ENCODE measurements around the gene MYO9A. TPM values are rescaled to one million over a fixed set of nuclear protein-coding genes. Genes with fewer than 3 reads are reported as not detected.

The MYO9A gene
- total RNA-seq, 2 donors from 2014 or later: 34.9 to 36.4 TPM

DNA sequence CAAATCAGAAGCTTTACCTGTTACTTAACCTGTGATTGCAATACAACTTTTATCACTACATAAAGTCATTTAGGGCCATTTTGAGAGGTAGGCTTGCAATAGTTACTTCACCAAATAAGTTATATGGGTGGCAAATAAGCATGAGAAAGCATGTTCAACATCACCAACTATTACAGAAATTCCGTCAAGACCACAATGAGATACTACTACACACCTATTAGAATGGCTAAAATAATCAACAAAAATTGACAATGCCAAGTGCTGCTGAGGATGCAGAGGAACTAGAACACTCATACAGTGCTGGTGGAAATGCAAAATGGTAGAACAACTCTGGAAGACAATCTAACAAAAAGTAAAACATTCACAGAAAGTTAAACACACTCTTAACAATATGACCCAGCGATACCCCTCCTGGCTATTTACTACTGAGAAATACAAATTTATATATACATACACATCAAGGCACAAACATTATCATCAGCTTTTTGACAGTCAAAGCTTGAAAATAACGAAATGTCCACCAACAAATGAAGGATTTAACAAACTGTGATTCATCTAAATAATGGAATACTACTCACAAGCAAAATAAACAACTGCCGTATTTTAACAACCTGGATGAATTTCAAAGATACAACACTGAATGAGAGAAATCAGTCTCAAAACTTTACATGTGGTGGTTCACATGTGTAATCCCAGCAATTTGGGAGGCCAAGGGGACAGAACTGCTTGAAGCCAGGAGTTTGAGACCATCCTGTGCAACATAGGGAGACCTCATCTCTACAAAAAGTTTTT is 82.9 kb downstream of the MYO9A start:
- H3K27me3 Mint-ChIP-seq (ENCODE audit: insufficient read depth): no peaks in the 10 kb centered on the region
- no peaks in the 10 kb centered on the region for H3K4me1 Mint-ChIP-seq
- TF ChIP-seq, protein P1, sequence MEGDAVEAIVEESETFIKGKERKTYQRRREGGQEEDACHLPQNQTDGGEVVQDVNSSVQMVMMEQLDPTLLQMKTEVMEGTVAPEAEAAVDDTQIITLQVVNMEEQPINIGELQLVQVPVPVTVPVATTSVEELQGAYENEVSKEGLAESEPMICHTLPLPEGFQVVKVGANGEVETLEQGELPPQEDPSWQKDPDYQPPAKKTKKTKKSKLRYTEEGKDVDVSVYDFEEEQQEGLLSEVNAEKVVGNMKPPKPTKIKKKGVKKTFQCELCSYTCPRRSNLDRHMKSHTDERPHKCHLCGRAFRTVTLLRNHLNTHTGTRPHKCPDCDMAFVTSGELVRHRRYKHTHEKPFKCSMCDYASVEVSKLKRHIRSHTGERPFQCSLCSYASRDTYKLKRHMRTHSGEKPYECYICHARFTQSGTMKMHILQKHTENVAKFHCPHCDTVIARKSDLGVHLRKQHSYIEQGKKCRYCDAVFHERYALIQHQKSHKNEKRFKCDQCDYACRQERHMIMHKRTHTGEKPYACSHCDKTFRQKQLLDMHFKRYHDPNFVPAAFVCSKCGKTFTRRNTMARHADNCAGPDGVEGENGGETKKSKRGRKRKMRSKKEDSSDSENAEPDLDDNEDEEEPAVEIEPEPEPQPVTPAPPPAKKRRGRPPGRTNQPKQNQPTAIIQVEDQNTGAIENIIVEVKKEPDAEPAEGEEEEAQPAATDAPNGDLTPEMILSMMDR (conservative IDR thresholded peaks at IDR 0.05): no peak
- H3K9me3 ChIP-seq (ENCODE audit: control insufficient read depth, low read length): peaks cover 16% of the 10 kb centered on the region
- no peak overlapping the region for H3K27ac ChIP-seq (ENCODE audit: low read depth, low read length)
- 83 to 93% methylated on average over 2 to 4 of the region's 4 CpGs for WGBS, 2 experiments (ENCODE audit: insufficient coverage in 1 of 2, insufficient read length in 1 of 2)
- no peaks in the 10 kb centered on the region for H3K4me1 ChIP-seq (ENCODE audit: control insufficient read depth, insufficient read depth, low read length)
- H3K9me3 Mint-ChIP-seq: peaks cover 21% of the 10 kb centered on the region
- H3K36me3 ChIP-seq (ENCODE audit: control insufficient read depth, insufficient read depth, low read length): peaks cover 5% of the 10 kb centered on the region
- H3K9ac ChIP-seq (ENCODE audit: extremely low read depth, low read length, poor library complexity, severe bottlenecking): no peak overlapping the region
- peaks cover 19% of the 10 kb centered on the region for H3K36me3 Mint-ChIP-seq (ENCODE audit: low read depth)
- no peak overlapping the region for H3K27ac Mint-ChIP-seq
- H3K4me3 Mint-ChIP-seq: no peak overlapping the region
- no peak for DNase-seq
- H3K4me3 ChIP-seq (ENCODE audit: low read length): no peak overlapping the region
- H3K27me3 ChIP-seq (ENCODE audit: control insufficient read depth, insufficient read depth, low read length, poor library complexity, severe bottlenecking): no peaks in the 10 kb centered on the region

DNA sequence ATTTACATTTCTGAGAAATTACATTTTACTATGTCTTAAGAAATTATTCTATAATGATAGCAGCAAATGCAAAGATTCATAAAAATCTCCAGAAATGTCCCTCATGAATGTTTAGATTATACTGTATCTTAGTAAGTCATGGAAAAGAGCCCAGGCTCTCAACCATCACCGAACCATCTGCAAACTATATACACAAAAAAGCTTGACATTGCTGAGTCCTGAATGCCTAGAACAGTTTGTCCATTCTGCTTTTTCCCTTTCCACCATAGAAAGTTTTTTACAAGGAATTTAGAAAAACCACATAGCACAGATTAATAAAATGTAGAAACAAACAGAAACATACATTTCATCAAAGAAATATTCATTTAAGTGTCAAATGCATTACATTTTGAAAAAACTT is 83.6 kb downstream of the MYO9A start:
- Histone ChIP-seq H3K9me3 (ENCODE audit: control insufficient read depth, low read length) (peaks cover 16% of the 10 kb centered on the region), H3K27ac (ENCODE audit: low read depth, low read length) (no peak overlapping the region), H3K27me3 (ENCODE audit: control insufficient read depth, insufficient read depth, low read length, poor library complexity, severe bottlenecking) (no peaks in the 10 kb centered on the region), H3K4me1 (ENCODE audit: control insufficient read depth, insufficient read depth, low read length) (no peaks in the 10 kb centered on the region), H3K36me3 (ENCODE audit: control insufficient read depth, insufficient read depth, low read length) (peaks cover 5% of the 10 kb centered on the region), H3K4me3 (ENCODE audit: low read length) (no peak overlapping the region), H3K9ac (ENCODE audit: extremely low read depth, low read length, poor library complexity, severe bottlenecking) (no peak overlapping the region)
- Mint-ChIP-seq H3K27me3 (ENCODE audit: insufficient read depth) (no peaks in the 10 kb centered on the region), H3K4me1 (no peaks in the 10 kb centered on the region), H3K4me3 (no peak overlapping the region), H3K9me3 (peaks cover 21% of the 10 kb centered on the region), H3K36me3 (ENCODE audit: low read depth) (peaks cover 19% of the 10 kb centered on the region), H3K27ac (no peak overlapping the region)
- DNase-seq: no peak
- 93% methylated on average over 1 of the region's 1 CpG; no CpG with 5 or more reads in 1 of the 2 experiments for WGBS, 2 experiments (ENCODE audit: insufficient coverage in 1 of 2, insufficient read length in 1 of 2)
- TF ChIP-seq, protein P1 (conservative IDR thresholded peaks at IDR 0.05): no peak

DNA sequence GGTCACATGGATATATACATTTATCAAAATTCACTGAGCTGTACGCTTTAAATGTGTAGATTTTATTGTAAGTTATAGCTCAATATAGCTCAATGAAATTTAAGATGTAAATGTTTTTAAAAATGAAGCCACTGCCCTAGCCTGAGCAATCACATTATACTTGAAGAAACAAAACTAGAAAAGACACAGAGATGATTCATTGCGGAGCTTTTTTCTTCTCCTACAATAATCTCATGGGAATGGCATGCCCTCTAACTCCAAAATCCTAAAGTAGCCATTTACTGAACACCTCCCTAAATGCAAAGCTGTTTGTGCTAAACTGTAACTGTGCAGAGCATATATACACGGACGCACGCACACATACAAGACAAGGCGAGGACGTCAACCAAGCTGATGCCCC is 84.2 kb downstream of the MYO9A start:
- 95 to 97% methylated on average over 6 to 7 of the region's 7 CpGs for WGBS, 2 experiments (ENCODE audit: insufficient coverage in 1 of 2, insufficient read length in 1 of 2)
- H3K27me3 Mint-ChIP-seq (ENCODE audit: insufficient read depth): no peaks in the 10 kb centered on the region
- H3K4me3 Mint-ChIP-seq: no peak overlapping the region
- no peak for DNase-seq
- Histone ChIP-seq H3K4me1 (ENCODE audit: control insufficient read depth, insufficient read depth, low read length) (no peaks in the 10 kb centered on the region), H3K27ac (ENCODE audit: low read depth, low read length) (no peak overlapping the region), H3K9me3 (ENCODE audit: control insufficient read depth, low read length) (peaks cover 16% of the 10 kb centered on the region), H3K27me3 (ENCODE audit: control insufficient read depth, insufficient read depth, low read length, poor library complexity, severe bottlenecking) (no peaks in the 10 kb centered on the region), H3K4me3 (ENCODE audit: low read length) (no peak overlapping the region), H3K9ac (ENCODE audit: extremely low read depth, low read length, poor library complexity, severe bottlenecking) (no peak overlapping the region), H3K36me3 (ENCODE audit: control insufficient read depth, insufficient read depth, low read length) (peaks cover 5% of the 10 kb centered on the region)
- H3K27ac Mint-ChIP-seq: no peak overlapping the region
- peaks cover 17% of the 10 kb centered on the region for H3K36me3 Mint-ChIP-seq (ENCODE audit: low read depth)
- TF ChIP-seq, protein P1 (conservative IDR thresholded peaks at IDR 0.05): no peak
- no peaks in the 10 kb centered on the region for H3K4me1 Mint-ChIP-seq
- peaks cover 21% of the 10 kb centered on the region for H3K9me3 Mint-ChIP-seq

Data from endodermal cell (in vitro differentiated cells).